Mucosa of stomach (tissue), 1 donor: Measurements from ENCODE around the gene MRPL53.
"Not testable (repeated sequence)": the region's sequence is repeated elsewhere in the genome, so short reads cannot be mapped to it uniquely, and the experiment has no call there.

Experiments used
- H3K27me3 ChIP-seq: one replicate; pipeline ENCODE4 v1.7.0; 2013; ENCODE audit warnings: mild to moderate bottlenecking, low read length; ENCODE audit not compliant: control insufficient read depth, insufficient read depth
- H3K36me3 ChIP-seq: one replicate; pipeline ENCODE4 v1.7.0; 2013; ENCODE audit warnings: low read length; ENCODE audit not compliant: control insufficient read depth, insufficient read depth
- H3K4me1 ChIP-seq: one replicate; pipeline ENCODE4 v1.7.0; 2013; ENCODE audit warnings: mild to moderate bottlenecking, low read length; ENCODE audit not compliant: control insufficient read depth, insufficient read depth
- H3K4me3 ChIP-seq: one replicate; pipeline ENCODE4 v1.7.0; 2013; ENCODE audit warnings: low read length
- H3K9ac ChIP-seq: one replicate; pipeline ENCODE4 v1.7.0; 2013; ENCODE audit warnings: mild to moderate bottlenecking, low read length, moderate library complexity
- H3K9me3 ChIP-seq: one replicate; pipeline ENCODE4 v1.7.0; 2013; ENCODE audit warnings: mild to moderate bottlenecking, low read length, moderate library complexity; ENCODE audit not compliant: control insufficient read depth
- donor health status: Pancreatic carcinoma.

The MRPL53 gene

DNA sequence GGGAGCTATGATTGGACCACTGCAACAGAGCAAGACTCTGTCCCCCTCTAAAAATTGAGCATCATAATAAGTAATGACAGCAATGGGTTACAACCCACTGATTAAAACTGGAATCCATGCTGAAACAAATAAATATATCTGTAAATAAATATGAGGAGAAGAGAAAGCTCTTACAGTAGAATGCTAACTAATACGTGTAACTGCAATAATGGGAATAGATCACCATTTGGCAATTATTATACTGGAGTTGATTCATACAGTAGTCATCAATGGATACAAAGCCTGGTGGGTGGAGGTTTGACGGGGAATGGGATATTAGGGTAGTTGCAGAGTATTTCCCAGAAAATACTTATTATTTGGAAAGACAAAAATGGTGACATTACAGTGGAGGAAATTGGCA, 23.7 kb downstream of the MRPL53 start:
- Histone ChIP-seq H3K36me3 (no peaks in the 10 kb centered on the region), H3K4me3 (no peak overlapping the region), H3K9me3 (no peaks in the 10 kb centered on the region), H3K4me1 (no peaks in the 10 kb centered on the region), H3K9ac (no peak overlapping the region), H3K27me3 (no peaks in the 10 kb centered on the region)

DNA sequence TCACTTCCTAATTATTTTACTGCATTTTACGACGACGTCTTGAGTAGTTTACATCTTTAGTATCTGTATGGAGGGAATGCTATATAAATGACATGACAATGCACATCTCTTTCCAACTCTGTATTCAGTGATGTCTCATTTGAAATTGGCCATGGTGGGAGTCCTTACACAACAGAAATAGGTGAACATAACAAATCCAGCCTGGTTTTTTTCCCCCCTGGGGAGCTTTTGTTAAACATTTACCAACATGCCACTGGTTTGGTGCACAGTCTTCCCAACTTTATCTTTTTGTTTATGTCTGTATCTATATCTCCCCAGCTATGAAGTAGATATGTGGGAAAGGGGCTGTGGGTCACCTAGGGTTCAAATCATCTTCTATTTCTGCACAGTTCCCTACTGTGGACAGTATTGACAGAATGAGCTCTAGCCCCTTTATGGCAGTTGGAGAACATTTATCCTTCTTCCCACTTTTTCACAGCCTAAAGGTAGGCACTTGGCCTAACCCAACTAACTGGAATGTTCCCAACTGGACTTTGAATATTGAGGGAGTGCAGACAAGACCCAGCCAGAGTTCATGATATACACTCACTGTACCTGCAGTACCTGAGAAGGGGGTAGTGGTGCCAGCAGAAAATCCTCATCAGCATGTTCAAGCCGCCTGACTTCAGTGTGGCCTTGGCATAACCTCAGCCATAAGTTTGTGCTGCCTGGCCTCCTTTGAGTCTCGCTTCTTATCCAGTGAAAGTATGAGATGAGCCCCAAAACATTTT, 25.1 kb downstream of the MRPL53 start:
- H3K27me3 ChIP-seq = no peaks in the 10 kb centered on the region
- H3K36me3 ChIP-seq = no peaks in the 10 kb centered on the region
- no peak overlapping the region for H3K9ac ChIP-seq
- peaks cover 3% of the 10 kb centered on the region for H3K4me1 ChIP-seq
- H3K9me3 ChIP-seq = no peaks in the 10 kb centered on the region
- H3K4me3 ChIP-seq = no peak overlapping the region

DNA sequence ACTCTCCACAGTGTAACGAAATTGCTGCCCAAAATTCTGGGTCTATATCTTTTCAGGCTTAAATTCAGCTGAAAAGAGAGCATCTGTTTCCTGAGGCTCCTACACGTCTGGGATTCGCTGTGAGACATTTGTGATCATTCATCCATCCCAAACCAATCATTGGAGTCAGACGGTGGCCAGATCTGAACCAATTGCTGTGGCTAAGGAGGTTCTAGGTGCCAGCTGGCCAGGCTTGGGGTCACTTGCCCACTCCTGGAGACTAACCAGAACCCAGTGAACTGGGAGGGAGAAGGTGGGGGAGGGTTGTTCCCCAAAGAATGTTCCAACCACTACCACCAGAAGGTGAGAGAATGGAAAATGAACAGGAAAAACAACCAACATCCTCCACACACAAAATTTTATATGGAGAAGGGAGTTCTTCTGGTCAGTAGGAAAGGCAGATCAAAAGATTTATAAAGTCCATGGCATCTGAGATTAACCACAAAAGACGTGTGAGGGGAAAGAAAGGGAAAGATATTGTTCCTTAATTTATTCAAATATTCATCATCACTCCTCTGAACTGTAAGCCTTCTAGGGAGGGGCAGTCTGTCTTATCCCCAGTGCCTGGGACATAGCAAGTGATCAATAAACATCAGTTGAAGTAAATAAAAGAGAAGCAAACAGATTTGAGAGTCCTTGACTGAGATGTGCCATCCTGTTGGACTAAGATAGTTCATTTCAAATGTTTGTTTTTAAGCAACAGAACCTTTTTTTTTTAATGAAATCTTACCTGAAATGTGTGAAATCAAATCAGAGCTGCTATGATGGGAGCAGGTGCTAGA, 27.8 kb downstream of the MRPL53 start:
- peaks cover 26% of the 10 kb centered on the region for H3K4me1 ChIP-seq
- H3K27me3 ChIP-seq = peaks cover 9% of the 10 kb centered on the region
- H3K4me3 ChIP-seq = no peak overlapping the region
- H3K9ac ChIP-seq = no peak overlapping the region
- H3K9me3 ChIP-seq = no peaks in the 10 kb centered on the region
- no peaks in the 10 kb centered on the region for H3K36me3 ChIP-seq

DNA sequence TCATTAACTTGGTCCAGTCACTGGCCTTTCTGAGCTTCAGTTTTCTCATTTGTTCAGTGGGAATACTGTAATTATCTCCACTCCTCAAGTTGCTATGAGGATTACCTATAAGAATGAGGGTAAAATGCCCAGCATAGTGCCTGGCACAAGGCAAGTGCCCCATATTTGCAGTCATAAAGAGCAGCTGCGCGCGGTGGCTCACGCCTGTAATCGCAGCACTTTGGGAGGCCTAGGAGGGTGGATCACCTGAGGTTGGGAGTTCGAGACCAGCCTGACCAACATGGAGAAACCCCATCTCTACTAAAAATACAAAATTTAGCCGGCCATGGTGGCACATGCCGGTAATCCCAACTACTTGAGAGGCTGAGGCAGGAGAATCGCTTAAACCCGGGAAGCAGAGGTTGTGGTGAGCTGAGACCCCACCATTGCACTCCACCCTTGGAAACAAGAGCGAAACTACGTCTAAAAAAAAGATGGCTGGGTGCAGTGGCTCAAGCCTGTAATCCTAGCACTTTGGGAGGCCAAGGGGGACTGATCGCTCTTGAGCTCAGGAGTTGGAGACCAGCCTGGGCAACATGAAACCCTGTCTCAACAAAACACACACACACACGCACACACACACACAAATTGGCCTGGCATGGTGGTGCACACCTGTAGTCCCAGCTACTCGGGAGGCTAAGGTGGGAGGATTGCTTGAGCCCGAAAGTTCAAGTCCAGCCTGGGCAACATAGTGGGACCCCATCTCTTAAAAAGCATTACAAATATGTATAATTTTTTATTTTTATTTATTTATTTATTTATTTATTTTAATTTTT, 29.8 kb downstream of the MRPL53 start:
- peaks cover 33% of the 10 kb centered on the region for H3K4me1 ChIP-seq
- not testable (repeated sequence) for H3K36me3 ChIP-seq, H3K27me3 ChIP-seq, H3K9me3 ChIP-seq
- H3K4me3 ChIP-seq = peak overlapping the region; percentile 63
- H3K9ac ChIP-seq = peak overlapping the region; percentile 77

DNA sequence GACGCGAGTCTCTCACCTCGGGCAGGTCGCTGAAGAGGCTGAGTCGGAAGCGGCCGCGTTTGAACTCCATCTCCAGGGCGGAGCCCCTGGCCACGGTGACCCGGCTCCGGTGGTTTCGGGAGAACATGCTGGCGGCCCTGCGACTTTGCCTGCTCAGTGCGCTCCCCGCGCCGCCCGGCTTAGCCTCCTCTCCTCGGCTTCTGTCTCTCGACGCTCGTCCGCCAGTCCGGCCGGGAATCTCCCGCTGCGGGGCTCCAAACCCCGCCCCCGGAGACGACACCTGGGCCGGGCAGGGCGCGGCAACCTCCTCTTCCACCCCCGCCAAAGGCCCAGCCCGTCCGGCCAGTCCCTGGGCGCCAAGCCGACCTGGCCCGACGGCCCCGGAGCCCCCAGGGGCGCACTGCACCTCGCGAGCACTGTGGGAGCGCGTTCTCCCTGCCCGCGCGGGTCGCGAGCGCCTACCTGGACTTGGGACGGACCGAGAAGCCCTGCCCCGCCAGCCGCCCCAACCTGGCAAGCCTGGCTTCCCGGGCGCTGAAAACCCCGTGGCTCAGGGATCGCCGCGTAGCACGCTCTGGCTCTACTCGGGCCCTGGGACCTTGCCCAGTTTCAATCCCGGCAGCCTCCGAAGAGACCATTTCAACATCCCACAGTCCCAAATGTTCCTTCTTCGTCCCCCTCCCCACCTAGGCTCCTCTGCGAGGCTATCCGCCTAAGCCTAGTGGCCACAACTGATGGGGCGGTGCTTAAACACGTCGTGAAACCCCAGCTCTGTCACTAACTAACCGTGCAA, 30.6 kb downstream of the MRPL53 start, which contains the start of gene RTKN:
TSS of gene RTKN (minus strand) at position 248 of the 793 bp plus-strand sequence. CDS start at position 127, 121 bp downstream.
- Histone ChIP-seq H3K27me3 (peaks cover 9% of the 10 kb centered on the region), H3K4me3 (peak within 1 kb of the TSS; percentile 63), H3K4me1 (peaks cover 33% of the 10 kb centered on the region), H3K9ac (peak within 1 kb of the TSS; percentile 77), H3K9me3 (no peaks in the 10 kb centered on the region), H3K36me3 (no peaks in the 10 kb centered on the region)

DNA sequence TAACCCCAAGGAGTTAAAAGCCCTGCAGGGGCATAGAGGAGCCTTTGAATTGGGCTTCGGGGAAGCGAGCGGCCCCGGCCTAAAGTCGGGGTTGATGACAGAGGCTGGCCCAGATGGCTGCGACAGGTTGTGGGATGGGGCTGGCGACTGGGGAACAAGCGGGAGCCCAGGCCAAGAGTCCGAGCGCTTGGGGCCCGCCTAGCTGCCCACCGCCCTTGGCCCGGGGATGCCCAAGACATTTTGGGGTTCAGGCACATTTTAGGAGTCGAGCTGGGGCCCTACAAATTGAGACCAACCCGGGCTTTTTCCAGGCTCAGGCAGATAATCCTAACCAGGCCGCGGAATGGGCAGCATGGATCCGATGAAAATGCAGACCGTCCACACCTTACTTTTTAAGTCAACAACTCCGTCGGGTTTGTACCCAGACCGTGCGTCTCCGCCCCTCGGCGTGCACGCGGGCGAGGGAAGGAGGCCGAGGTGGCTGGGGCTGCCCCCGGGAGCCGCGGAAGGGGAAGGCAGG, 31.2 kb downstream of the MRPL53 start:
- Histone ChIP-seq H3K27me3 (peaks cover 9% of the 10 kb centered on the region), H3K9ac (peak overlapping the region; percentile 77), H3K4me3 (peak overlapping the region; percentile 63), H3K4me1 (peaks cover 33% of the 10 kb centered on the region), H3K36me3 (no peaks in the 10 kb centered on the region), H3K9me3 (no peaks in the 10 kb centered on the region)

DNA sequence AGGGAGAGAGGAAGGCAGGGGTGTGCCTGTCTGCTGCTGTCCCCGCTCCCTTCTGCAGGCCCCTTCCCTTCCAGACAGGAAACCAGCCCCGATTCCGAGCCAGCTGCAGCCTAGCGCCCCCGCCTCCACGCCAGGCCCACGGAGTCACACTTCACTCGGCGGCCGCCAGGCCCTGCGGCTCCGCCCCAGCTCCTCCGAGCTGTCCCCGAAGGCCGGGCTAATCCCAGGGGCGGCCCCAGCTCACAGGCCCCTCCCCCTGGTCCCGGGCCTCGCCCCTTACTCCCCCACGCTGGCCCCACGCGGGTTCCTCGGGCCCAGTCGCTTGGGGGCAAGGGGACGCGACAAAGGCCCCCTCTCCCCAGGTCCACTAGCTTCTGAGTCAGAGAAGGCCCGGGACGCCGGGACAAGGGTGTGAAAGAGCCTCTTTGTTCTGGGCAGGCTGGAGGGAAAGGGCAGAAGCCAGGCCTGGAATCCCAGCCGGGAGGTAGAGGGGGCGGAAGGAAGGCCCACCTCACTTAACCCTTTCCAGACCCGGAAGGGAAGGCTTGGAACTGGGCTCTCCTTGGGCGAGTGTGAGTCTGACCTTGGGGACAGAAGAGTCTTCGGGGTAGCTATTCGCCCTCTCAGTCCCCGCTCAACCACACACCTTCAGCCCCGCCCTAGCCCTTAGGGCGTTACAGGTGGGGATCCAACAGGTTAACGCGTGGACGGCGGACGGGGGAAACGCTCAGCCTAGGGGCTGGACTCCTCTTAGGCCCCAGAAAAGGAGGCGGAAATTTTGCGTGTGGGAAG, 31.9 kb downstream of the MRPL53 start:
- H3K9ac ChIP-seq = peak overlapping the region; percentile 77
- peaks cover 33% of the 10 kb centered on the region for H3K4me1 ChIP-seq
- peaks cover 9% of the 10 kb centered on the region for H3K27me3 ChIP-seq
- H3K36me3 ChIP-seq = no peaks in the 10 kb centered on the region
- peak overlapping the region; percentile 63 for H3K4me3 ChIP-seq
- H3K9me3 ChIP-seq = no peaks in the 10 kb centered on the region

DNA sequence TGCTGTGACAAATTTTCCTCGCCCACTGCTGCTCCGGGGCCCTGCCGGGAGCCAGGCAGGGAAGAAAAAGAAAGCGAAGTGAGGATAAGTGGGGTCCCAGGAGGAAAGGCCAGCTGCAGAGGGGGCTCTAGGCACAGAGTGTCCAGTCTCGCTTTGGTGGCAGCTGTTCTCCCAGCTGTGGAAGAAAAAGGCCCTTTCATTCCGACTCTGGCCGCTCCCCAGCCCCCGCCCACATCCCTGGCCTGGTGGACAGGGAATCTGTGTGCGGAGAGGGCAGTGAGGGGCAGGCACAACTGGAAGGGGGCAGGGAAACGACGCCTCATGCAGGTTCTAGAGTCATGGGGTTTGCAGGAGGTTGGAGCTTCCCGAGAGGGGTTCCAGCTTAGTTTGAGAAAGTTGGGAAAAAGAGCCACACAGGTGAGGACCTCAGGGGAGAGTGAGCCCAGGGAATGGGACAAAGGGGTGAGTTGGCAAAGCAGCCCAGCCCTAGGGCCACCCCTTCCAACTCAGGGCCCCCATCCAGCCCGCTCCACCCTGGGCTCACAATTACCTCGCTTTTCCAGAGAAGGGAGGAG, 32.6 kb downstream of the MRPL53 start:
- Histone ChIP-seq H3K9me3 (no peaks in the 10 kb centered on the region), H3K9ac (peak overlapping the region; percentile 77), H3K4me3 (peak overlapping the region; percentile 21), H3K36me3 (no peaks in the 10 kb centered on the region), H3K4me1 (peaks cover 33% of the 10 kb centered on the region), H3K27me3 (peaks cover 9% of the 10 kb centered on the region)

DNA sequence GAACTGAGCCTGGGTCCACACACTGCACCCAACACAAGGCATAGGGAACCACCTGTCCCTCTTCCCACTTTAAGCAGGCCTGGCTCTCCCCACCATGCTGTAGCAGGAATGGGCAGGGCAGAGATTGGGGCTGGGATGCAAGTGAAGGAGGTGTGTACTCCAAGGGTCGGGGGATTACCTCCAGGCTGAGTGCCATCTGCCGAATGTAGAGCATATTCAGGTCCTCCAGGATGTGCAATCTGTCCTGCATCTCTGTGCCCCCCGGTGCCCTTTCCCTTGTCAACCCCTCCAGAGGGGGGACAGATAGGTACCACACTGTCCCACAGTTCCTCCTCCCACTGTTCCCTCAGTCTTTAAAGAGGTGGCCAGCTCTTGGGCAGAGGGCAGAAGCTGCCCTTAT, 33.1 kb downstream of the MRPL53 start:
- Histone ChIP-seq H3K4me1 (peaks cover 33% of the 10 kb centered on the region), H3K27me3 (peaks cover 9% of the 10 kb centered on the region), H3K9me3 (no peaks in the 10 kb centered on the region), H3K9ac (peak overlapping the region; percentile 77), H3K4me3 (no peak overlapping the region), H3K36me3 (no peaks in the 10 kb centered on the region)

DNA sequence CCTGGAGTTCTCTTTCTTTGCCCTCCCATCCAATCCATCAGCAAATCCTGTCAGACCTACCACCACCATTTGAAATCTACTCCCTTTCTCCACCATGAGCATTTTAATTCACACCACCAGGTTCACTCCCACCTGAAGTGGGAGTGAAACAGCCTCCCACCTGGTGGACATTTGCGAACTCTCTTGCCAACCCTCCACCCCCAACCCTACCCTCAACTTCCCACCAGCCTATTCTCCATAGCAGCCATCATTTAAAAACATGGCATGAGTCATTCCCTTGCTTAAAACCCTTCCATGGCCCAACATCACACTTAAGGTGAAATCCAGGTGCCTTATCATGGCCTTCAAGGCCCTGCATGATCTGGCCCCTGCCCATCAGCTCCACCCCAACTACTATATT, 34.2 kb downstream of the MRPL53 start:
- peaks cover 33% of the 10 kb centered on the region for H3K4me1 ChIP-seq
- H3K36me3 ChIP-seq = no peaks in the 10 kb centered on the region
- H3K9ac ChIP-seq = no peak overlapping the region
- no peaks in the 10 kb centered on the region for H3K9me3 ChIP-seq
- peaks cover 9% of the 10 kb centered on the region for H3K27me3 ChIP-seq
- no peak overlapping the region for H3K4me3 ChIP-seq
